Aorta (tissue), 5 donors: ENCODE measurements around the gene FLNB. TPM values are rescaled to one million over a fixed set of nuclear protein-coding genes. Genes with fewer than 3 reads are reported as not detected.
A peak's percentile ranks its signal among the peaks of the same experiment; 100 is the strongest.

ENCODE experiments used
- ATAC-seq: fragments of 200-7000 bp; cut with Tn5 transposase; one replicate; pipeline ENCODE4 v1.9.1; 2022; ENCODE audit warnings: moderate library complexity; ENCODE audit not compliant: low FRiP score
- DNase-seq, 2 donors: peaks; one replicate each; pipeline ENCODE4 v3.0.0-alpha.2; 2020
- H3K27ac ChIP-seq, 2 donors: one replicate each; pipeline ENCODE4 v1.5.1; 2013; ENCODE audit warnings: low read length in 2 of 2, mild to moderate bottlenecking in 2 of 2, moderate library complexity in 2 of 2, control low read depth in 1 of 2, inconsistent platforms in 1 of 2, low read depth in 1 of 2
- H3K27me3 ChIP-seq, 2 donors: one replicate each; pipeline ENCODE4 v1.6.1; 2013; ENCODE audit warnings: control low read depth in 1 of 2, low read length in 1 of 2, mild to moderate bottlenecking in 1 of 2, moderate library complexity in 1 of 2; ENCODE audit not compliant: insufficient read depth in 2 of 2, control insufficient read depth in 1 of 2
- H3K36me3 ChIP-seq, 2 donors: one replicate each; pipeline ENCODE4 v1.6.1; 2013; ENCODE audit warnings: control low read depth in 1 of 2, low read length in 1 of 2, mild to moderate bottlenecking in 1 of 2; ENCODE audit not compliant: insufficient read depth in 2 of 2, control insufficient read depth in 1 of 2
- H3K4me1 ChIP-seq, 2 donors: one replicate each; pipeline ENCODE4 v1.6.1; 2013; ENCODE audit warnings: low read length in 2 of 2, control low read depth in 1 of 2, mild to moderate bottlenecking in 1 of 2, moderate library complexity in 1 of 2; ENCODE audit not compliant: insufficient read depth in 2 of 2, control insufficient read depth in 1 of 2
- H3K4me3 ChIP-seq, 2 donors: one replicate each; pipeline ENCODE4 v1.5.1; 2013; ENCODE audit warnings: low read length in 2 of 2, control low read depth in 1 of 2, mild to moderate bottlenecking in 1 of 2
- H3K9me3 ChIP-seq: one replicate; pipeline ENCODE4 v1.6.1; 2013; ENCODE audit warnings: mild to moderate bottlenecking, low read length; ENCODE audit not compliant: control insufficient read depth
- WGBS, 2 donors: extraction: QIAGEN DNeasy Blood & Tissue Kit; methylation state at CpG; one replicate each; pipeline ENCODE4 v1.1.7; 2013; 5-methylcytosine and 5-hydroxymethylcytosine counted together
- intact Hi-C, 2 donors: fragments of 100-400 bp; cut with DNase I; formaldehyde crosslinking; loops; one replicate each; pipeline versions ENCODE4 v1.14.2 to v1.15.0; 2022
- polyA plus RNA-seq, 2 donors: library from polyadenylated mRNA; stranded (reverse); fragments of 200-250 nt; gene quantifications; one replicate each; pipeline ENCODE4 v1.2.3, GENCODE V29; 2013
- total RNA-seq, 2 donors: library from RNA; stranded (reverse); fragmentation: NEBNext Ultra II Directional; extraction: Animal tissue kit (Norgen Biotek cat#: 25700); gene quantifications; one replicate each; pipeline ENCODE4 v1.2.1, GENCODE V29; 2021
- donor health status: healthy with polysubstance abuse.
- donor health status: Bipolar disorder and iron deficiency.
- donor health status: DM: no; HTN: no; CAD: no.
- donor health status: DM: no; HTN: no; CAD: no.
- donor health status: DM: yes; HTN: yes; CAD: no.

Gene FLNB
- total and polyA plus RNA-seq, 4 donors = 33.3 to 254 (median 125) TPM

GRCh38 chr3:58178528-58179234, 170.5 kb downstream of the FLNB start:
- Histone ChIP-seq H3K9me3 (no peaks in the 10 kb centered on the region), H3K4me1 (no peaks in the 10 kb centered on the region), H3K4me3 (no peak overlapping the region), H3K27me3 (no peaks in the 10 kb centered on the region), H3K36me3 (no peaks in the 10 kb centered on the region), H3K27ac (no peak overlapping the region)
- intact Hi-C loops = loop anchor here in 1 of 2 donors (5.0 to 10.0 kb wide), 2 partner anchors 39 to 236 kb away; no protein-coding TSS in a partner anchor
- ATAC-seq (no peak), DNase-seq (peak in 1 of 2 donors; percentile 38)
- 81 to 82% methylated on average over 17 of the region's 17 CpGs for WGBS, 2 donors

DNA sequence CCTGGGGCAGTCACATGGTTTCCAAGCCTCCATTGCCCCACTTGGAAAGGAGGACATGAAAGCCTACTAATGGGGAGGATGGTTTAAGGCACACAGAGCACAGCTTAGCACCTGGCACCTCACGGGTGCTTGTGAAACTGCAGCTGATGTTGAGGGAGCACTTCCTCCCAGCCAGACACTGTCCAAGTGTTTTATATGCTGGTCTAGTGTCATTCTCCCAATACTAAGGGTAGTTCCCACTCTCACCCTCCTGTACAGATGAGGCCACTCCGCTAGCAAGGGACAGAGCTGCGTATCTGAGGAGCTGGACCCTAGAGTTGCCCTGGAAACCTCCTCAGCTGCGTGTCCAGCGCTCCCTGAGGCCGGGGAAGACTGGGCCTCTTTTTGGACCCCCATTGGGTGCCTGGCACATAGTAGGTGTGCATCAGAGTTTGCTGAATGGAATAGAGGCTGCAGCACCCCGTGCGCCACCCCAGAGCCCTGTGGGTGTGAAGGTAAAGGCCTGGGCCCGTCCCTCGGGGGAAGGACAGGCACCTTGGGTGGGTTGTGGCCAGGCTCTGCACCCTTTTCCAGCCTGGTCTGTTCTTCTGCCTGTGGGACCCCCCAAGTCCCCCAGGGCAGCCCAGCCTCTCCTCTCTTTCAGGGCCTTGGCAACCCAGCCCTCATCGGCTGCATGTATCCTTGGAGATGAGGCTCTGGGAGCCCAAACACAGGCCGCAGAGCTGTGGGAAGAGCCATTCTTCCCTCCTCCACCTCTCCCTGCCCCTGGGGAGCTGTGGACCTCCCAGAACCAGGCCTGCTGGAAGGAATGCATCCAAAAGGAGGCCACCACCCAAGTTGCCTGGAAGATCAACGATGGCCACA, 171.2 kb downstream of the FLNB start:
- Histone ChIP-seq H3K4me3 (no peak overlapping the region), H3K9me3 (no peaks in the 10 kb centered on the region), H3K36me3 (no peaks in the 10 kb centered on the region), H3K4me1 (no peaks in the 10 kb centered on the region), H3K27me3 (no peaks in the 10 kb centered on the region), H3K27ac (no peak overlapping the region)
- intact Hi-C loops = loop anchor here in 1 of 2 donors (5.0 to 10.0 kb wide), 2 partner anchors 38 to 235 kb away; no protein-coding TSS in a partner anchor
- WGBS, 2 donors = 92 to 93% methylated on average over 13 of the region's 13 CpGs
- DNase-seq (peak in 1 of 2 donors; percentile 45), ATAC-seq (no peak)

DNA sequence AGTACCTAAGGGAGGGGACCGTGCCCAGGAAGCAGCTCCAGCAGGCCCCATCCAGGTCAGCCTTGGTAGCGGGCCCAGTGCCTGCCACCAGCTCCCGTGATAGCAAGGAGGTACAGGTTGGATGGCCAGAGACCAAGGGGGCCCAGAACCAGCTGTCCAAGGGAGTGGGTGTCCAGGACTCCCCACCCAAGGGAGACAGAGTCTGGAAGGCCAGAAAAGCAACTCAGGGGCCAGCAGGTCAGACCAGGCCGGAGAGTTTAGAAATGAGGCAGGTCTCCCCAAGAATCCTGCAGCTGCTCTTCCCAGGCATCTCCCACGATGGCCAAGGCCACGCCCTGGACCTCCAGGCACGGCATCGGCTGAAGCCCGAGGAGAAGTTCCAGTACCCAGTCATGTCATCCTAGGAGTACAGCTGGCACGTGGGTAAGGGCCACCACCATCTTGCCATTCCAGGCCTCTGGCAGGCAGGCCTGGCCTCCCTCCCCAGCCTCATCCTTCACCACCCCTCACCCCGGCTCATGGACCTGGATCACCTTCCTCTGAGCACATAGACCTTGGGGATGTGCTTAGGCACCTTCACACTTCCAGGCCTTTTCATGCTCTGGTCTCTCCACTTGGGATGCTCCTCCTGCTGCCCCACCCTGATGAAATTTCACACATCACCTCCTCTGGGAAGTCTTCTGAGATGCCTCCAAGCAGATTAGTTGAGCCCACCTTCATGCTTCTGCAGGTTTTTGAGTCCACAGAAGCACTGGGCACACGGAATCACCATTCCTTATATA, 172.1 kb downstream of the FLNB start:
- 92 to 93% methylated on average over 12 of the region's 12 CpGs for WGBS, 2 donors
- H3K27me3 ChIP-seq = no peaks in the 10 kb centered on the region
- no peaks in the 10 kb centered on the region for H3K36me3 ChIP-seq
- DNase-seq (peak in 1 of 2 donors; percentile 40), ATAC-seq (no peak)
- no peaks in the 10 kb centered on the region for H3K9me3 ChIP-seq
- H3K4me1 ChIP-seq = no peaks in the 10 kb centered on the region
- intact Hi-C loops = no loop called here
- H3K4me3 ChIP-seq = no peak overlapping the region
- H3K27ac ChIP-seq = no peak overlapping the region

GRCh38 chr3:58180940-58181587, 172.8 kb downstream of the FLNB start:
- ATAC-seq (no peak), DNase-seq (no peak)
- intact Hi-C loops = no loop called here
- Histone ChIP-seq H3K4me1 (no peaks in the 10 kb centered on the region), H3K9me3 (no peaks in the 10 kb centered on the region), H3K36me3 (no peaks in the 10 kb centered on the region), H3K4me3 (no peak overlapping the region), H3K27me3 (no peaks in the 10 kb centered on the region), H3K27ac (no peak overlapping the region)
- 93 to 94% methylated on average over 1 of the region's 1 CpG for WGBS, 2 donors

- ATAC-seq = no peak
- no peaks in the 10 kb centered on the region for H3K36me3 ChIP-seq
- no peaks in the 10 kb centered on the region for H3K9me3 ChIP-seq
- H3K27me3 ChIP-seq = no peaks in the 10 kb centered on the region
- peak in 1 of 2 donors; percentile 21 for DNase-seq
- no peak overlapping the region for H3K27ac ChIP-seq
- no peaks in the 10 kb centered on the region for H3K4me1 ChIP-seq
- intact Hi-C loops = no loop called here
- no peak overlapping the region for H3K4me3 ChIP-seq
- WGBS, 2 donors = 87 to 93% methylated on average over 1 of the region's 1 CpG
Measured at GRCh38 chr3:58183221-58183620, 175.0 kb downstream of the FLNB start.

- Histone ChIP-seq H3K4me3 (no peak overlapping the region), H3K4me1 (no peaks in the 10 kb centered on the region), H3K27me3 (no peaks in the 10 kb centered on the region), H3K27ac (no peak overlapping the region), H3K9me3 (no peaks in the 10 kb centered on the region), H3K36me3 (no peaks in the 10 kb centered on the region)
- intact Hi-C loops = no loop called here
- DNase-seq (no peak), ATAC-seq (no peak)
- 86 to 94% methylated on average over 12 of the region's 12 CpGs for WGBS, 2 donors
Measured at GRCh38 chr3:58183891-58184290, 175.7 kb downstream of the FLNB start.

DNA sequence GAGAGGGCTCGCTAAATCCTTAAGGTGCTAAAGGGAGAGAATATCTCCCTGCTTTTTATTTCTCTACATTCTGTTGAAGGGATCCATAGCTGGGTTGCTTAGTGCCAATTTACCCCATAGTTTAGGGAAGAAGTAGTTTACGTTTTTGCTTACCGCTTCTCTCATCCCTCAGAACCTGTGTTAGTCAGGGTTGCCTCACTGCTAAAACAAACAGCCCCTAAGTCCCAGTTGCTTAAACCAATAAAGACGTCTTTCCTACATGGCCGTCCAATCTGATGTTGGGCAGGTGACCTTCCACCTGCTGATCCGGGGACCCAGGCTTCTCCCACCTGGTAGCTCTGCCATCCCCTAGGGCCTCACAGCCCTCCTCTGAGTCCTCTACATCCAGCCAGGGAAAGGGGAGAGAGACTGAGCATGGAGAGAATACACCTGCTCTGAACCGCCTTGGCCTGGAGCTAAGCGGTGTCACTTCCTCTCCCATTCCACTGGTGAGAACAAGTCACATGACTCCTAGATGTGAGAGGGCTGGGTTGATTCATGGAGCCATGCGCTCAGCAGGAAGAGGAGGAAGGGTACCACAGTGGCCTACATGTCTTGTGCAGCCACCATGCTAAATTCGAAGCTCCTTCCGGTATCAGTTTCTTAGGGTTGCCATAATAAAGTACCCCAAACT, 176.2 kb downstream of the FLNB start:
- ATAC-seq (no peak), DNase-seq (no peak)
- intact Hi-C loops = no loop called here

DNA sequence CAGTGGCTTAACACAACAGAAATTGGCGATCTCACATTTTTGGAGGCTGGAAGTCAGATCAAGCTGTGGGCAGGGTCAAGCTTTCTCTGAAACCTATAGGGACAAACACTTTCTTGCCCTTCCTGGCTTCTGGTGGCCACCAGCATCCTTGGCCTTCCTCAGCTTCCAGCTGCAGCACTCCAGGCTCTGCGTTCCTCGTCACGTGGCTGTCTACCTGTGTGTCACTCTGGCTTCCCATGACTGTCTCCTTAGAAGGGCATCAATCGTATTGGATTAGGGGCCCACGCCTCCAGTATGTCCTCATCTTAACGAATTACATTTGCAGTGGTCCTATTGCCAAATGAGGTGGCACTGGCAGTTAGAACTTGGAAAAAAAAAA, 176.7 kb downstream of the FLNB start:
- no peaks in the 10 kb centered on the region for H3K9me3 ChIP-seq
- no peak for DNase-seq
- WGBS, 2 donors = 93 to 95% methylated on average over 7 of the region's 7 CpGs
- no peaks in the 10 kb centered on the region for H3K4me1 ChIP-seq
- intact Hi-C loops = loop anchor here (5.0 kb wide), 2 partner anchors 112 to 117 kb away; no protein-coding TSS in a partner anchor
- no peaks in the 10 kb centered on the region for H3K27me3 ChIP-seq
- no peak overlapping the region for H3K27ac ChIP-seq
- no peak for ATAC-seq
- H3K4me3 ChIP-seq = no peak overlapping the region
- H3K36me3 ChIP-seq = no peaks in the 10 kb centered on the region

More for the DNA sequence above, 176.2 kb downstream of the FLNB start:
- Histone ChIP-seq H3K27ac (no peak overlapping the region), H3K27me3 (no peaks in the 10 kb centered on the region), H3K9me3 (no peaks in the 10 kb centered on the region), H3K36me3 (no peaks in the 10 kb centered on the region), H3K4me1 (no peaks in the 10 kb centered on the region), H3K4me3 (no peak overlapping the region)
- 94 to 98% methylated on average over 11 of the region's 11 CpGs for WGBS, 2 donors
